IPS DF 6.9 (cell line): ENCODE measurements around the gene NUDT7.

ENCODE experiments used
- DNase-seq: peaks from one replicate; pipeline ENCODE4 v3.0.0-alpha.2; 2013; ENCODE audit warnings: low read depth, low spot score
- H3K27ac ChIP-seq: one replicate; pipeline ENCODE4 v1.5.1; 2013; ENCODE audit warnings: low read length, control low read depth
- H3K27me3 ChIP-seq: 2 replicates; pipeline ENCODE4 v1.6.1; 2013; ENCODE audit warnings: mild to moderate bottlenecking, low read length; ENCODE audit not compliant: control insufficient read depth, insufficient read depth
- H3K36me3 ChIP-seq: 2 replicates; pipeline ENCODE4 v1.6.1; 2013; ENCODE audit warnings: low read length; ENCODE audit not compliant: control insufficient read depth, insufficient read depth
- H3K4me1 ChIP-seq: 2 replicates; pipeline ENCODE4 v1.6.1; 2013; ENCODE audit warnings: low read length; ENCODE audit not compliant: control insufficient read depth, insufficient read depth
- H3K4me3 ChIP-seq: 2 replicates; pipeline ENCODE4 v1.5.1; 2013; ENCODE audit warnings: mild to moderate bottlenecking, low read length
- H3K9me3 ChIP-seq: 2 replicates; pipeline ENCODE4 v1.6.1; 2013; ENCODE audit warnings: low read length, inconsistent platforms; ENCODE audit not compliant: control insufficient read depth, insufficient read depth
- WGBS: extraction: QIAGEN DNeasy Blood & Tissue Kit; methylation state at CpG from one replicate; pipeline ENCODE4 v1.1.7; 2013; ENCODE audit warnings: mixed read lengths, missing lambda C conversion rate; ENCODE audit not compliant: insufficient read length, insufficient coverage; 5-methylcytosine and 5-hydroxymethylcytosine counted together

Gene NUDT7

GRCh38 chr16:77775911-77776909 is 53.9 kb downstream of the NUDT7 start:
- Histone ChIP-seq H3K27me3 (no peaks in the 10 kb centered on the region), H3K4me1 (no peaks in the 10 kb centered on the region), H3K9me3 (no peaks in the 10 kb centered on the region), H3K27ac (no peak overlapping the region), H3K4me3 (no peak overlapping the region), H3K36me3 (no peaks in the 10 kb centered on the region)
- DNase-seq = no peak
- WGBS = no CpG with 5 or more reads among the region's 6 CpGs

DNA sequence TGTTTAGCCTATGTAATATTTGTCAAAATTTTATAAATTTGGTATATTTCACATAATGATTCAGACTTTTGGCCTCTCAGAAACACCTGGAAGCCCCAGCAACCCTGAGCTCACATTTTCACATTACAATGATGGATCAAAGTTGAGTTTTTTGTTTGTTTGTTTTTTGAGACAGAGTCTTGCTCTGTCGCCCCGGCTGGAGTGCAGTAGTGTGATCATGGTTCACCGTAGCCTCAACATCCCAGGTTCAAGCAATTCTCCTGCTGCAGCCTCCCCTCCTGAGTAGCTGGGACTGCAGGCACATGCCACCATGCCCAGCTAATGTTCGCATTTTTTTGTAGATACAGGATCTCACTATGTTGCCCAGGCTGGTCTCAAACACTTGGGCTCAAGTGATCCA is 55.4 kb downstream of the NUDT7 start:
- H3K4me1 ChIP-seq = no peaks in the 10 kb centered on the region
- no peaks in the 10 kb centered on the region for H3K27me3 ChIP-seq
- H3K27ac ChIP-seq = no peak overlapping the region
- no peaks in the 10 kb centered on the region for H3K9me3 ChIP-seq
- no peaks in the 10 kb centered on the region for H3K36me3 ChIP-seq
- H3K4me3 ChIP-seq = no peak overlapping the region
- WGBS = no CpG with 5 or more reads among the region's 4 CpGs
- no peak for DNase-seq

- no peak overlapping the region for H3K27ac ChIP-seq
- no peak for DNase-seq
- no CpG with 5 or more reads among the region's 9 CpGs for WGBS
Measured at GRCh38 chr16:77780378-77780837, 58.1 kb downstream of the NUDT7 start.

DNA sequence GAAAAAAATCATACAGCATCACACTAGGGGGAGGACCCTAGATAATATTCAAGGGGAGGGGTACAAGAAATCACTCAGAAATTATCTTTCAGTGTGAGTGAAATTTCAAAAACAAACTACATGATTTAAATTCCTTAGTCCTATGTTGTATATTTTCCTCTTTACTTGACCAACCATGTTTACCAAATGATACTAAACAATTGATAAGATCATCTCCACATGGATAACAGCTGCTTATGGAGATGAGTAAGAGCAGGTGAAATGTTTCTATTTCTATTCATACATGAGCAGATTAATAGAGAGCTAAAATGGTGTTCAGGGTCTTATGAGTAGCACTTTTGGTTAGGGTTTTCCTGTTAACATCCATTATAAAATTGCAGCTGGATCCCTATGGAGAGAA is 58.8 kb downstream of the NUDT7 start:
- H3K9me3 ChIP-seq = no peaks in the 10 kb centered on the region
- no peaks in the 10 kb centered on the region for H3K36me3 ChIP-seq
- DNase-seq = no peak
- no peaks in the 10 kb centered on the region for H3K4me1 ChIP-seq
- H3K27me3 ChIP-seq = no peaks in the 10 kb centered on the region
- H3K27ac ChIP-seq = no peak overlapping the region
- H3K4me3 ChIP-seq = no peak overlapping the region

More at GRCh38 chr16:77780378-77780837, 58.1 kb downstream of the NUDT7 start:
- Histone ChIP-seq H3K4me3 (no peak overlapping the region), H3K36me3 (no peaks in the 10 kb centered on the region), H3K27me3 (no peaks in the 10 kb centered on the region), H3K4me1 (no peaks in the 10 kb centered on the region), H3K9me3 (no peaks in the 10 kb centered on the region)

DNA sequence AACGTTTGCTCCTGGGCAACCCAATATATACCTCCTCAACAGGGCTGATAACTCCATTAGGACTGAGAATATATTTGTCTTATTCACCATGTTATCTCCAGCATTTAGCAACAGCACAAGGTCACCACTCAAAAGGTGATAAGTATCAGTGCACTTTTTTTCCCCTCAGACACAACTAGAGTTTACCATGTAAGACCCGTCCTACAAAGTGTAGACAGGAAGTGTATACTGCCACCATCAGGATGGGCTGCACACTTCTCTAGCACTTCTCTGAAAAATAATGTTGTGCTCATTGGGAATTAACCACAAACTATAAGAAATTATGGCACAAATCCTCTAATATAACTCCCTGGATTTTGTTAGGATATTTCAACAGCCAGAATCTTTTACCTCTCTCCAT is 60.4 kb downstream of the NUDT7 start:
- no peaks in the 10 kb centered on the region for H3K36me3 ChIP-seq
- no peak overlapping the region for H3K27ac ChIP-seq
- H3K4me1 ChIP-seq = no peaks in the 10 kb centered on the region
- no CpG with 5 or more reads among the region's 2 CpGs for WGBS
- no peak for DNase-seq
- no peaks in the 10 kb centered on the region for H3K9me3 ChIP-seq
- H3K4me3 ChIP-seq = no peak overlapping the region
- H3K27me3 ChIP-seq = peaks cover 3% of the 10 kb centered on the region; the same call in 1 of the 2 replicates

GRCh38 chr16:77784441-77785372 is 62.4 kb downstream of the NUDT7 start:
- Histone ChIP-seq H3K4me3 (no peak overlapping the region), H3K9me3 (no peaks in the 10 kb centered on the region), H3K27ac (no peak overlapping the region), H3K4me1 (no peaks in the 10 kb centered on the region), H3K36me3 (no peaks in the 10 kb centered on the region), H3K27me3 (peaks cover 6% of the 10 kb centered on the region; the same call in 1 of the 2 replicates)
- no peak for DNase-seq
- WGBS = no CpG with 5 or more reads among the region's 38 CpGs

DNA sequence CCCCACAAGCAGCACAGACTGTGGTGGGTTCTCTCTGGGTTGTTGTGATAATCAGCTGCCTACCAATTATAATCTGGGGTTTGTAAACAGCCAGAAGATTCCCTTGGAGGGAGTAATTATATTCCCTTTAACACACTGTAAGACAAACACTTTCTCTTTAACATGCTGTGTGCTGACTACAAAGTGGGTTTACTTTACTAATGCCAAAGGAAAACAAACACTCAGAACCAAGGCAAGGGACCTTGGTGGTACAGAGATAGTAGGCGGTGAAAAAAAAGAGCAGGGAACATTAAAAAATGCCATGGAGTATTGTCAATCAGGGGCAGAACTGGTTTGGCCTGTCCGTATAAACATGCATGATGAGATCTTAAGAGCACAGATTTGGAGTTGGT is 63.1 kb downstream of the NUDT7 start:
- Histone ChIP-seq H3K4me3 (no peak overlapping the region), H3K27ac (no peak overlapping the region), H3K4me1 (no peaks in the 10 kb centered on the region), H3K36me3 (no peaks in the 10 kb centered on the region), H3K9me3 (no peaks in the 10 kb centered on the region), H3K27me3 (peaks cover 8% of the 10 kb centered on the region; the same call in 1 of the 2 replicates)
- no peak for DNase-seq
- WGBS = no CpG with 5 or more reads among the region's 2 CpGs

DNA sequence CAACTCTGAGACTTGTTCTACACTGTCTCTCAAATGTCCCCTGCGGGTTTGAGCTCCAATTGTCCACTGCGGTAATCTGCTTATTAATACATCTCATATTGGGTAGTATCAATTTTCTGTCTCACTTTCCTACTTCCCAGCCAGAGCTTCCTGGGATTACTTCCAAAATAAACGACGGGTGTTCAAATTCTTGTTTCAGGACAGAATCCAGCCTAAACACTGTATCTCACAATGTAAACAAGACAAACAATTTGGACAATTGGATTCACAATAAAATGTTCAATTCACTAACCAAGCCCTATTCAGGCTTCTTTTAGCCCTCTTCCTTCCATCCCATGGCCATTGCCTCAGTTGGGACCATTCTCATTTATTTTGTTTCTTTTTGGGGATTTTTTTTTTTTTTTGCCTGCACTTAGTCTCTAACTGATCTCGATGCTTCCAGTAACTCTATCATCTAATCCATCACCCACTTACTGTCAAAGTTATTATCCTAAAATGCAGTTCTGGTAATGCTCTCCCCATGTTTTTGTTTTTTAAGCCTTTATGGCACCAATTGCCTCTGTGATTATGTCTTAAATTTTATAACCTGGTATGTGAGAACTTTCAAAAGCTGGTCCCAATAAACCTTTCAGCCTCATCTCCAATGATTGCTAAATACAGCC is 64.0 kb downstream of the NUDT7 start:
- H3K36me3 ChIP-seq = no peaks in the 10 kb centered on the region
- no peak overlapping the region for H3K4me3 ChIP-seq
- no peaks in the 10 kb centered on the region for H3K4me1 ChIP-seq
- H3K27me3 ChIP-seq = peaks cover 8% of the 10 kb centered on the region; the same call in 1 of the 2 replicates
- WGBS = no CpG with 5 or more reads among the region's 5 CpGs
- H3K9me3 ChIP-seq = no peaks in the 10 kb centered on the region
- DNase-seq = no peak
- no peak overlapping the region for H3K27ac ChIP-seq

GRCh38 chr16:77787452-77787851 is 65.1 kb downstream of the NUDT7 start:
- no CpG with 5 or more reads among the region's 2 CpGs for WGBS
- Histone ChIP-seq H3K4me1 (no peaks in the 10 kb centered on the region), H3K9me3 (no peaks in the 10 kb centered on the region), H3K36me3 (no peaks in the 10 kb centered on the region), H3K27ac (no peak overlapping the region), H3K4me3 (no peak overlapping the region), H3K27me3 (peaks cover 8% of the 10 kb centered on the region; the same call in 1 of the 2 replicates)
- no peak for DNase-seq
